A549 (cell line): ENCODE measurements around the gene GRK6. TPM values are rescaled to one million over a fixed set of nuclear protein-coding genes. Genes with fewer than 3 reads are reported as not detected.
A peak's percentile ranks its signal among the peaks of the same experiment; 100 is the strongest.

Experiments
- ATAC-seq, 2 experiments: fragments of 200-7000 bp in 1 of 2; fragments of >200 bp in 1 of 2; cut with Nextera tagmentation in 1 of 2; cut with Tn5 transposase in 1 of 2; 3 replicates each; pipeline versions ENCODE4 v1.8.0 to v1.9.1; 2018 to 2020; ENCODE audit warnings: mild to moderate bottlenecking in 1 of 2, moderate library complexity in 1 of 2
- CTCF ChIA-PET: fragments of 300-600 bp; sonication (Branson Sonifier 250); formaldehyde crosslinking; extraction: SDS; loops from one replicate; lab custom pipeline; 2021; ENCODE audit warnings: antibody characterized with exemption, inconsistent platforms; lab: Yijun Ruan, JAX
- POLR2A ChIA-PET: fragments of 350-600 bp; formaldehyde crosslinking; extraction: SDS; loops from one replicate; lab custom pipeline; 2021; ENCODE audit warnings: antibody characterized with exemption, inconsistent platforms; lab: Yijun Ruan, JAX
- DNase-seq, 2 experiments: peaks; one replicate each; pipeline versions ENCODE4 v3.0.0 to v3.0.0-alpha.2; 2011 to 2016; ENCODE audit warnings: low read depth in 1 of 2, low spot score in 1 of 2
- FAIRE-seq: peaks from 2 replicates; lab custom pipeline; 2011; peaks lifted over from hg19 to GRCh38; lab: Jason Lieb, UNC
- H3K27ac ChIP-seq, 2 experiments: fragments of >200 bp; sonication (Bioruptor Twin); formaldehyde crosslinking; 3 replicates each; pipeline ENCODE4 v1.5.1; 2016 to 2017
- H3K4me1 ChIP-seq: fragments of >200 bp; sonication (Bioruptor Twin); formaldehyde crosslinking; 3 replicates; pipeline ENCODE4 v1.6.1; 2016
- H3K4me2 ChIP-seq: fragments of >200 bp; sonication (Bioruptor Twin); formaldehyde crosslinking; 3 replicates; pipeline ENCODE4 v1.6.1; 2016
- H3K4me3 ChIP-seq: fragments of >200 bp; sonication (Bioruptor Twin); formaldehyde crosslinking; 3 replicates; pipeline ENCODE4 v1.5.1; 2016
- H3K9me3 ChIP-seq: fragments of >200 bp; sonication (Bioruptor Twin); formaldehyde crosslinking; 3 replicates; pipeline ENCODE4 v1.6.1; 2016
- BCL3 ChIP-seq: fragments of >200 bp; sonication (Bioruptor Twin); formaldehyde crosslinking; IDR thresholded peaks from 3 replicates; pipeline ENCODE4 v1.6.1; 2016
- CBX2 ChIP-seq: fragments of 200-600 bp; sonication (generic); IDR thresholded peaks from 2 replicates; pipeline ENCODE4 v1.6.1; 2016; ENCODE audit warnings: low read depth, mild to moderate bottlenecking, borderline replicate concordance
- CEBPB ChIP-seq, 2 experiments: fragments of >200 bp in 1 of 2; sonication (Bioruptor Twin) in 1 of 2; formaldehyde crosslinking in 1 of 2; IDR thresholded peaks; 2 replicates each; pipeline ENCODE4 v1.6.1; 2012 to 2016
- EHMT2 ChIP-seq: fragments of 200-600 bp; sonication (generic); IDR thresholded peaks from 2 replicates; pipeline ENCODE4 v1.6.1; 2016; ENCODE audit warnings: antibody characterized with exemption, low read depth, mild to moderate bottlenecking, moderate library complexity
- ELK1 ChIP-seq: fragments of 150-350 bp; IDR thresholded peaks from 2 replicates; pipeline ENCODE4 v1.6.1; 2014; ENCODE audit warnings: low read depth, mild to moderate bottlenecking, low read length
- ESRRA ChIP-seq: fragments of 150-350 bp; IDR thresholded peaks from 2 replicates; pipeline ENCODE4 v1.6.1; 2014; ENCODE audit warnings: mild to moderate bottlenecking, low read length, borderline replicate concordance
- FOSB ChIP-seq: fragments of 250-450 bp; sonication (Bioruptor Pico); IDR thresholded peaks from 2 replicates; pipeline ENCODE4 v1.5.0; 2020; ENCODE audit warnings: mild to moderate bottlenecking, moderate library complexity
- FOSL2 ChIP-seq, 2 experiments: fragments of 450-650 bp in 1 of 2; fragments of >200 bp in 1 of 2; sonication (Bioruptor Twin) in 1 of 2; formaldehyde crosslinking; IDR thresholded peaks; 2 replicates each; pipeline versions ENCODE4 v1.5.0 to v1.6.1; 2016 to 2020; ENCODE audit warnings: mild to moderate bottlenecking in 1 of 2, moderate library complexity in 1 of 2
- FOXS1 ChIP-seq: fragments of 250-450 bp; sonication (Bioruptor Pico); IDR thresholded peaks from 2 replicates; pipeline ENCODE4 v1.5.0; 2020; ENCODE audit warnings: mild to moderate bottlenecking, moderate library complexity
- HMGXB4 ChIP-seq: fragments of 250-450 bp; sonication (Bioruptor Pico); IDR thresholded peaks from 2 replicates; pipeline ENCODE4 v1.5.0; 2021; ENCODE audit warnings: mild to moderate bottlenecking, moderate library complexity, borderline replicate concordance
- HOXA7 ChIP-seq: fragments of 250-450 bp; sonication (Bioruptor Pico); IDR thresholded peaks from 2 replicates; pipeline ENCODE4 v1.5.0; 2020; ENCODE audit warnings: mild to moderate bottlenecking, moderate library complexity
- JUNB ChIP-seq: fragments of >200 bp; sonication (Bioruptor Twin); formaldehyde crosslinking; IDR thresholded peaks from 2 replicates; pipeline ENCODE4 v1.6.1; 2016
- KDM1A ChIP-seq: fragments of 200-600 bp; sonication (generic); IDR thresholded peaks from 2 replicates; pipeline ENCODE4 v1.6.1; 2016; ENCODE audit warnings: low read depth, mild to moderate bottlenecking
- MAFK ChIP-seq: fragments of 450-650 bp; IDR thresholded peaks from 2 replicates; pipeline ENCODE4 v1.6.1; 2014; ENCODE audit not compliant: partially characterized antibody
- MYC ChIP-seq: IDR thresholded peaks from 2 replicates; pipeline ENCODE4 v1.6.1; 2012; ENCODE audit warnings: mild to moderate bottlenecking, inconsistent platforms, low read length, improper control_type of control experiment, borderline replicate concordance
- NFE2L2 ChIP-seq: fragments of 150-350 bp; conservative IDR thresholded peaks from 2 replicates; pipeline ENCODE4 v1.6.1; 2014; ENCODE audit warnings: low read length
- NR3C1 ChIP-seq: fragments of >200 bp; sonication (Bioruptor Twin); formaldehyde crosslinking; IDR thresholded peaks from 3 replicates; pipeline ENCODE4 v1.6.1; 2017
- PBX3 ChIP-seq: IDR thresholded peaks from 2 replicates; pipeline ENCODE4 v1.6.1; 2012
- PHF8 ChIP-seq: fragments of 200-600 bp; sonication (generic); IDR thresholded peaks from 2 replicates; pipeline ENCODE4 v1.6.1; 2016; ENCODE audit warnings: low read depth, mild to moderate bottlenecking, antibody characterized with exemption, moderate library complexity, borderline replicate concordance
- POLR2A ChIP-seq: IDR thresholded peaks from 2 replicates; pipeline ENCODE4 v1.6.1; 2012; ENCODE audit warnings: mild to moderate bottlenecking, low read length
- POLR2AphosphoS2 ChIP-seq: conservative IDR thresholded peaks from 2 replicates; pipeline ENCODE4 v1.6.1; 2012; ENCODE audit warnings: low read length, improper control_type of control experiment, inconsistent platforms
- RARB ChIP-seq: fragments of 250-450 bp; sonication (Bioruptor Pico); IDR thresholded peaks from 2 replicates; pipeline ENCODE4 v1.8.0; 2021; ENCODE audit warnings: mild to moderate bottlenecking, moderate library complexity
- RFX5 ChIP-seq: fragments of 450-650 bp; IDR thresholded peaks from 2 replicates; pipeline ENCODE4 v1.7.1; 2014; ENCODE audit warnings: antibody characterized with exemption, mild to moderate bottlenecking, moderate library complexity
- RNF2 ChIP-seq: fragments of 200-600 bp; sonication (generic); IDR thresholded peaks from 2 replicates; pipeline ENCODE4 v1.6.1; 2016; ENCODE audit warnings: low read depth, mild to moderate bottlenecking, antibody characterized with exemption, moderate library complexity, borderline replicate concordance
- TP53 ChIP-seq: fragments of 250-450 bp; sonication (Bioruptor Pico); IDR thresholded peaks from 2 replicates; pipeline ENCODE4 v1.5.0; 2021; ENCODE audit warnings: mild to moderate bottlenecking, moderate library complexity
- ZNF302 ChIP-seq: fragments of 250-450 bp; sonication (Bioruptor Pico); IDR thresholded peaks from 2 replicates; pipeline ENCODE4 v1.9.0; 2021; ENCODE audit warnings: inconsistent platforms, mild to moderate bottlenecking, moderate library complexity
- ZSCAN20 ChIP-seq: fragments of 250-450 bp; sonication (Bioruptor Pico); IDR thresholded peaks from 2 replicates; pipeline ENCODE4 v1.8.0; 2022; ENCODE audit warnings: mild to moderate bottlenecking, moderate library complexity
- WGBS: methylation state at CpG from one replicate; pipeline ENCODE4 v1.1.6; 2017; ENCODE audit errors: missing lambda C conversion rate; 5-methylcytosine and 5-hydroxymethylcytosine counted together
- polyA plus RNA-seq, 4 experiments: library from polyadenylated mRNA; depleted of rRNA in 3 of 4; stranded (reverse); fragments of >200 nt; fragmentation: RNase III in 1 of 4; extraction: RNeasy Plus Mini Kit Qiagen cat#74134 plus additional on column Dnase treatment in 1 of 4; gene quantifications; 2 replicates in 3 of 4; 3 replicates in 1 of 4; pipeline ENCODE4 v1.2.3, GENCODE V29; 2011 to 2017

GRK6 gene
- polyA plus RNA-seq, 2 of the 4 experiments (the other 2 are of a cell fraction): 20.1 to 28.8 TPM

GRCh38 chr5:177462021-177462670 lies 35.7 kb downstream of the GRK6 start (continued):
- TF ChIP-seq CEBPB (IDR thresholded peaks at IDR 0.05): no peak
- TF ChIP-seq, all 56 proteins: peak for 0

- Histone ChIP-seq H3K9me3 (peaks cover 5% of the 10 kb centered on the region; the same call in 1 of the 3 replicates), H3K4me3 (no peak overlapping the region), H3K4me1 (peaks cover 20% of the 10 kb centered on the region), H3K27ac (no peak overlapping the region), H3K4me2 (no peak overlapping the region)
- ChIA-PET CTCF (interaction anchor here (1.7 to 24.5 kb wide), 4 partner anchors 9 to 155 kb away, joined by 6 to 354 read pairs (median 118); partner anchors contain the start of gene PDLIM7), POLR2A (interaction anchor here (0.5 kb wide), 1 partner anchor 32 kb away, joined by 8 read pairs; the partner anchor contains the start of gene PDLIM7)
- TF ChIP-seq KDM1A (0 out of 2 replicates have a peak, but pooled peaks have one; percentile 17), PHF8 (no peak)
- 88% methylated on average over 11 of the region's 11 CpGs for WGBS
- DNase-seq (no peak), FAIRE-seq (no peak), ATAC-seq (no peak)
Observed at GRCh38 chr5:177465044-177465443, 38.6 kb downstream of the GRK6 start.

- H3K4me1 ChIP-seq: peaks cover 38% of the 10 kb centered on the region
- no peak for FAIRE-seq
- H3K4me2 ChIP-seq: no peak overlapping the region
- peaks cover 5% of the 10 kb centered on the region; the same call in 1 of the 3 replicates for H3K9me3 ChIP-seq
- no peak for DNase-seq
- no peak overlapping the region for H3K27ac ChIP-seq
- CTCF ChIA-PET: interaction anchor here (1.5 to 24.5 kb wide), 3 partner anchors 11 to 63 kb away, joined by 5 to 354 read pairs (median 220); partner anchors contain the start of gene PDLIM7
- no peak for TF ChIP-seq FOSB (CRISPR knock-in tag)
- TF ChIP-seq PBX3: no peak
- no peak for TF ChIP-seq ESRRA
- TF ChIP-seq BCL3: no peak
- no peak for TF ChIP-seq NFE2L2
- TF ChIP-seq RFX5: no peak
- TF ChIP-seq MAFK: no peak
- TF ChIP-seq NR3C1: no peak
- TF ChIP-seq POLR2AphosphoS2: no peak
- no peak for TF ChIP-seq KDM1A
- TF ChIP-seq RNF2: no peak
- no peak for TF ChIP-seq CBX2
- TF ChIP-seq ELK1: no peak
- TF ChIP-seq JUNB: no peak
- TF ChIP-seq EHMT2: no peak
- WGBS: 92% methylated on average over 22 of the region's 25 CpGs
- ATAC-seq: no peak
- H3K4me3 ChIP-seq: no peak overlapping the region
- POLR2A ChIA-PET: no interaction called here
Observed at GRCh38 chr5:177466861-177467260, 40.4 kb downstream of the GRK6 start.

GRCh38 chr5:177467436-177467835 lies 41.0 kb downstream of the GRK6 start:
- CTCF ChIA-PET: interaction anchor here (1.5 to 24.5 kb wide), 3 partner anchors 11 to 63 kb away, joined by 5 to 354 read pairs (median 220); partner anchors contain the start of gene PDLIM7
- no peak for FAIRE-seq
- POLR2A ChIA-PET: no interaction called here

More at GRCh38 chr5:177467436-177467835, 41.0 kb downstream of the GRK6 start:
- Histone ChIP-seq H3K4me3 (no peak overlapping the region), H3K27ac (no peak overlapping the region)
- 95% methylated on average over 31 of the region's 31 CpGs for WGBS
- no peak for TF ChIP-seq HOXA7 (CRISPR knock-in tag)
- no peak for TF ChIP-seq TP53 (CRISPR knock-in tag)
- no peak for TF ChIP-seq FOXS1 (CRISPR knock-in tag)
- no peak for TF ChIP-seq HMGXB4
- TF ChIP-seq MAFK: no peak
- TF ChIP-seq RARB: no peak
- no peak for TF ChIP-seq ZNF302
- TF ChIP-seq POLR2AphosphoS2: no peak
- no peak for TF ChIP-seq FOSL2 (IDR thresholded peaks at IDR 0.05)
- no peak for TF ChIP-seq FOSL2 (CRISPR knock-in tag; IDR thresholded peaks at IDR 0.05)
- TF ChIP-seq NR3C1: no peak
- no peak for TF ChIP-seq MYC
- TF ChIP-seq ZSCAN20 (CRISPR knock-in tag): no peak
- no peak for TF ChIP-seq POLR2A
- TF ChIP-seq, all 56 proteins: peak for 0
- H3K9me3 ChIP-seq: peaks cover 5% of the 10 kb centered on the region; the same call in 1 of the 3 replicates
- DNase-seq (no peak), ATAC-seq (no peak)
- H3K4me1 ChIP-seq: peaks cover 44% of the 10 kb centered on the region
- H3K4me2 ChIP-seq: no peak overlapping the region
